Fibroblast of gingiva (primary cell): Measurements from ENCODE around the gene CHD6.

Source experiments
- DNase-seq: peaks from one replicate; pipeline ENCODE4 v3.0.0-alpha.2; 2011; ENCODE audit warnings: low read depth

Gene CHD6

DNA sequence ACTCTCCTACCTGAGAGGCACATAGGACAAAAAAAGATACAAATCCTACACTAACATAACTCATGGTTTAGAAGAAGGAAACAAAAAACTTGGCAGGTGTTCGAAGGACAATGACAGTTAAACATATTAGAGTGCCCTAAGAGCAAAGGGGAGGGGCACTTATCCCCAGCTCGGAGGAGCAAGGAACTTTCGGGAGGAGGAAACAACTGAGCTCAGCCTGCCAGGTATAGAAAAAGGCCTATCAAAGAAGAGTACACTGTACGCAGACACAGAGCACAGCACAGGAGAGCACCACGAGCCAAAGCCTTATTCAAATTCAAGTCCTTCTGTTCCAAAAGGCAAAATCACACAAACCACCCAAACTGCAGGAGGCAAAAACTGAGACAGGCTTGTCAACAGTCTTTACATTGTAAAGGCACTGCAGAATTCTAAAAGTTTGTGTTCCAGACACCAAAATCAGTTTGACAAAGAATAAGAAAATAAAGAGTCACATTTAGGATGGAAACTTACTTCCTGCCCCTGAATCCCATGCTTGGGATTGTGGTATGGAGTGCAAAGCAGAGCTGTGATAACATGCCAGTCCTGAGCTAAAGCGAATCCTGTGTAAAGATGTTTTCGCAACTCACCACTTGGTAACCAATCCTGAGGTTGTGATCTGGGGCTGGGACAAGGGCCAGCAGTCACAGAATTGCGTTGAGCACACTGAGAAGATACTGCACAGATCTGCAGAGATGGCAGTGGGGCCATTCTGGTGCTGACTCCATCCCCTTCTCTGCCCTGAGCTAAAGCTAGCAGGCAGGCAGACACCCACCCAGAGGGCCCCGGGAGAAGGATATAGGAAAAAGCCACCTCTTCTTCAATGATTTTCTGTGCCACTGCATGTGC lies 108.6 kb downstream of the CHD6 start:
- DNase-seq = peak; percentile 76

DNA sequence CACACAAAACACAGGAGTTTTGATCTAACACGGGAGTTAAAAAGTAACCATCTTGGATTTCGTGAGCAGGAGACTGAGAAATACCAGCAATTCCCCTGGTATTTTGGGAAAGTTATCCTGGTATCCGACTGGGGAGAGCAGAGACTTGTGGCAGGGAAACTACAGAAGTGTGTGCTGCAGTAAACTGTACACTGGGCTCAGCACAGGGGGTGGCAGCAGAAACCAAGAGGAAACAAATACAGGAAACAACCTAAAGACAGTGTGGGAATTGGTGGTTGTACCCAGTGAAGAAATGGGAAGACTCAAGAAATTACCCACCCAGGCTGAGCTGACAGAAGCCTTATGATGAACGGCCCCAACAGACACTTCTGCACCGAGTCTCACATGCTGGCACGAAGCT lies 109.8 kb downstream of the CHD6 start:
- no peak for DNase-seq

DNA sequence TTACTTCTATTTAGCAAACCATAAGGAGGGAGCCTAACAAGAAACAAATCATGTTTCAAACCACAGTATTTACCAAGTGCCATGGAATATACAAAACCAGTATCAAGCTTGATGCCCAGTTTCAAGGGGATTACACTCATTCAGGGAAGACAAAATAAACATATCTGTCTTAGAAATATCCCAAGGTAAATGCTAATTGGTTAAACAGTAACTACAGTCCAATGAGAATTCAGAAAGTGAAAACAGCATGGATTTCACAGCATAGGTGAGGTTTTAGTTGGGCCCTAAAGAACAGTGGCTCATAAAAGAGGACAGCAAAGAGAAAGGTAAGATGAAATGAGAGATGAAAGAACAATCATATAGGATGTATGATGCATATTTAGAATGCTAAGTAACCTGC lies 110.3 kb downstream of the CHD6 start:
- no peak for DNase-seq

DNA sequence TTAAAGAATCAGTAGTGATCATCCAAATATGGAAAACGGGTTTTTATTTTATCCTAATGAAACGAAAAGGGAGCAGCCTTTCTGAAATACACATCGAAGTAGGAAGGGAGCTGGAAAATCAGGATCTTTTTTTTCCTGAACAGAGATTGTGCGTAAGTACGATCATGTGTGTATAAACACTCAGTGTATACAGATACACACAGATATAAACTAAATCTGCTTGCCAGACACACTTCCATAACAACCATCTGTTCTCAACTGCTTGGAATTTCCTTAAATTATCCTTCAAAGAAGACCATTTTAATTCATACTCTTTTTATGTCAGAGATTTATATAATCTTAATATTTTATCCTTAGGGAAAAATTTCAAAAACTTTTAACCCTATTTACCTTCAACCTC lies 110.7 kb downstream of the CHD6 start:
- no peak for DNase-seq

DNA sequence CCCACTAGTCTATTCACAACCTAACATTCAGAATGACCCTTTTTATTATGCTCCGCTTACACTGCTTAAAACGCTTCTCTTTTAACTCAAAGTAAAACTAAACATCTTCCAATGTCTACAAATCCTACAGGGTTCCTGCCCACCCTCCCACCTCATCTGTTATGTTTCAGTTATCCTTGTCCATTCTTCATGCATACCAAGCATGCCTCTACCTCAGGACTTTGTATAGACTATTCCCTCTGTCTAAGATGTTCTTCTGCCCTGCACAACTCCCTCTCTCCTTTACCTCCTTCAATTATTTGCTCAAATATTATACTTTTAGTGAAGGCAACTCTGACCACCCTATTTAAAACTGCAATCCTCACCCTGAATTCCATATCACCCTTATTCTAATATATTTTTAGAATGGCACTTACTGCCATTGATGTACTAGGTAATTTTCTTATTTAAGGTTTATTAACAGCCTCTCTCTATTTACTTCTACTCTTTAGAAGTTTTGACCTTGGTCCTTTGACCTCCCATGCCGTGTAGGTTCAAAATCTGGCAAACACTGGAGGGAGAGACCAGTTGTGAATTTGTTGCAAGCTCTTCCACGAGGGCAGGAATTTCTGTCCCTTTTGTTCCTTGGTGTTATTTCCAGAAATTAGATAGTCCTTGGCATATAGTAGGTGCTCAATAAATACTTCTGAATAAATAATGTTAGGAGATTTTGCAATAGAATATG lies 111.8 kb downstream of the CHD6 start:
- DNase-seq = no peak

DNA sequence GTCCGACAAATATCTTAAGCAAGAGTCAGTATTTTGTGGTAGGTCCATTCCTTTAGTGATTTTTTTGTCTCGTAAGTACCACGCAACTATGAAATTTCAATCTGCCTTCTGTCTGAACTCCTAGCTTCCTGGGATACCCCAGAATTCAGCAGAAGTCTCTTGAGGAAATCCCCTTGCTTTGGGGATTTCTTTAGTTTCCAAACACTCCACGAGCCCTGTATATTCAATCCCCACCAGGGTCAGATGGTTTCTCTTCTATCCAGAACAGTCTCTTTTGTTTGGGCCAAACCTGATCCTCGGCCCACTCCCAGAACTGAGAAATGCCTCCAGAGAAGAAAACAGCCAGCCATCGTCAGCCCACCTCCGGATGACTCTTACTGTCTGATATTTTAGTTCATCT lies 113.0 kb downstream of the CHD6 start:
- DNase-seq = no peak

DNA sequence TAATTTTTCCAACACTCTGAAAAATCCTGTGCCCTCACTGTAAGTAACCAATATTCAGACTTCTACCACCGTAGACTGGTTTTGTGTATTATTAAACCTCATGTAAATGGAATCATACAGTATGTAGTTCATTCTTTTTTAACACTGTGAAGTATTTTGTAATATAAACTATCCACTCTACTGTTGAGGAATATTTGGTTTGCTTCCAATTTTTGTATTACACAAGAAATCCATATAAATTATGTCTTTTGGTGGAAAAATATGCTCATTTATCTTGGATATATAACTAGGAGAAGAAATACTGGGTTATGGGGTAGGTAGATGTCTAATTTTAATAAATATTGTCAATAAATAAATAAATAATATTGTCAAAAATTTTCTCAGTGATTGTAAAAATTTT lies 116.8 kb downstream of the CHD6 start:
- peak; percentile 5 for DNase-seq

DNA sequence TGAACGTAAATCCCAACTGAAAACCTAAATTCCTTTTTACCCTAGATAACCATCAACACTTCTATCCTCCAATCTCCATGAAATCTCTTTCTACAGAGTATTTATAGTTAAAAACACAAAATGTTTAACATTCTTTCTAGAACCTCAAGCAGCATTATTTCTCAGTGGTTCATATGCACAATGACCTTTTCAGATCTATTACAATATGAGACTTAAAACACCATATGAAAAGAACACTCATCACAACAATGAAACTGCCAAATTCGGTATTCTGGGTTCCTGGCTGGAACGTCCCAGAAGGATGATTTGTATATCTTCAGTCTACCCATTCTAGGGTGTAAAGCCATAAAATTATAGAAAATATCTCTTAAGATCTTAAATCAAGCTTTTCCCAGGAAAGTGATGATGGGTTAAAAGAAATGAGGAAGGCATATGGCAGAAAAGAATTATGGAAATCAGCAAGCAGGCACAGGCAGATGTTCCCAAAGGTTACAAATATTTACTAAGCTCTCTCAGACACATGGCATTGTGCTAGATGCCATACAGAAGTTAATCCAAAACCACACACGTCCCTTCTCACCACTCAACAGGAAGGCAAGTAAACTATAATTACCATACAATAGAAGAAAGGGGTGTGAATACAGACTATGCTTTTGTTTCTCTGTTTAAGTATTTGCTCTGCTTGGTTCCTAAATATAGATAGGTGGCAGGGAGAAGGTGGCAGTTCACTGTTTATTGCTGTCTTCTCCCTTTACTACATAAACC lies 118.0 kb downstream of the CHD6 start:
- DNase-seq = no peak

DNA sequence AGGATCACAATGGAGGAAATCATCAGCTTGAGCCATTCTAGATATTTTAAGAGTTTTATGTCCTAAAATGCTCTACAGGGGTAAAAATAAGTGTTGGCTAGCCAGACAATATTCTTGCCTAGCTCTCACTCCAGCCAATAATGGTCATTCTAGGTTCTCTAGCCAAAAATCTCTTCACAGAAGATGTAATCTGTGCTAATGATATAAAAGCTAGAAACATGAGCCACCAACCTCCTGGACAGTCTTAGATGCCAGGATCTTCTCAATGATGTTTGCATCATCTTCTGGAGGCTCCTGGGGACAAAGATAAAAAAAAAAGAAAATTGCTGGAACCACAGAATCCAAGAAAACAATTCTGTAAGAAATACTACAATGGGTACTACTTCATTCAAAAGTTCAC lies 119.1 kb downstream of the CHD6 start:
- DNase-seq = peak; percentile 67

DNA sequence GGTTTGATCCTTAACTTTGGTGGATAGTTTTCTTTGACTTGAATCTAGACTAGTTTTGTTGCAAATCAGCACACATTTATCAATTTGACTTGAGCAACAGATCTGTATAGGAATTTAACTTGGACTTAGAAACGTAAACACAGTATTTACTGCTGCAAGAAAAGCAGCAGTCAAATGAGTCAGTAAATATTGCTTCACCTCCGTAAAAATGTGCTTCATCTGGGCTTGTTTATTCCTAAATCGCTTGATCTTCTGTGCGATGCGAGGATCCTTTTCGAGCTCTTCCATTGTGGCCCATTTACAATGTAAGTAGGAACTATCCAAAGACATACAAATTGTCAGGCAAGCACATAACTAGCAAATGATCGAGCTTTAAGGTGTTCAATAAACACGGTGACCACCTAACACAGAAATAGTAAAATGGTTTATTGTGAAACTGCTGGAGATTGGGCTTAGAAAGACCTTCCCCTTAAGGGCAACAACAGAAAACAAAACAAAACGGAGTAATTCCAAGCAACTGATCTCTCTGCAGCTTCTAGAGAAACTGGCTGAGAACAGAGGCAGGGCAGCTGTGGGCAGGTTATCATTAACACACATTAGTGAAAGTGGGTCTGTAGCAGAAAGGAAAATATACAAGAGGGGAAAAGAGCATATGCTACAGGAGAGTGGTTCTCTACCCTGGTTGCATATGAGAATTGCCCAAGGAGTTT lies 120.8 kb downstream of the CHD6 start:
- DNase-seq = peak; percentile 70

DNA sequence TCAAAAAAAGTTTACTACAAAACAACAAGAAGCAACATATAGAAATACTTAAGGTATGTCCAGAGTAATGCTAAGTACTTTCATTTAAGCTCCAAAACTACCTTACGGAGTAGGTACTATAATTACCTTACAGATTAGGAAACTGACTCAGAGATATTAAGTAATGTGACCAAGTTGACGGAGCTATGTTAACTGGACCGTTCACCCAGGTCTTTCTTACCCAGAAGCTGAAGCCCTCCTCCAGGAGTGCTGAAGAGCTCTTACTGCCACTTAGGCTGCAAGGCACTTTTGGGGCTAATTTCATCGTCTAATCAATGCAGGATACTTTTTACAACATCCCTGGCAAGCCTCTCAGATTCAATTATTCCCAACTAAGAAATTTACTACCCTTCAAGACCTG lies 123.7 kb downstream of the CHD6 start:
- no peak for DNase-seq

DNA sequence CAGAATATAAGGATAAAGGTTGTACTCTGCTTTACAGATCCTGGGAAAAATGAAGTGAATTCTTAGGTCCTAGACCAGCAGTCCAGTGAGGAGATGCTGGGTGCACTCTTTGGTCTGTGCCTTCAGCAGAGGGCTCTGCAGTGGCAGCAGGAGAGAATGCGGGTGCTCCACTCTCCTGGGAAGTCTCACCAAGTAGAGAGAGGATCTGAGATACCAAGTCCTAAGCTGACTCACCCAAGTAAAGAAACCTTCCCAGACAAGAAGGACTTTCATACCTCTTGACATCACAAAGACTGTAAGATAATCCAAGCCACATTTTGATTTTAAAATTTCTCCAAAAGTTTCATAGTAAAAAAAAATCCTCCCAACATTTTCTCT lies 134.6 kb downstream of the CHD6 start:
- no peak for DNase-seq

DNA sequence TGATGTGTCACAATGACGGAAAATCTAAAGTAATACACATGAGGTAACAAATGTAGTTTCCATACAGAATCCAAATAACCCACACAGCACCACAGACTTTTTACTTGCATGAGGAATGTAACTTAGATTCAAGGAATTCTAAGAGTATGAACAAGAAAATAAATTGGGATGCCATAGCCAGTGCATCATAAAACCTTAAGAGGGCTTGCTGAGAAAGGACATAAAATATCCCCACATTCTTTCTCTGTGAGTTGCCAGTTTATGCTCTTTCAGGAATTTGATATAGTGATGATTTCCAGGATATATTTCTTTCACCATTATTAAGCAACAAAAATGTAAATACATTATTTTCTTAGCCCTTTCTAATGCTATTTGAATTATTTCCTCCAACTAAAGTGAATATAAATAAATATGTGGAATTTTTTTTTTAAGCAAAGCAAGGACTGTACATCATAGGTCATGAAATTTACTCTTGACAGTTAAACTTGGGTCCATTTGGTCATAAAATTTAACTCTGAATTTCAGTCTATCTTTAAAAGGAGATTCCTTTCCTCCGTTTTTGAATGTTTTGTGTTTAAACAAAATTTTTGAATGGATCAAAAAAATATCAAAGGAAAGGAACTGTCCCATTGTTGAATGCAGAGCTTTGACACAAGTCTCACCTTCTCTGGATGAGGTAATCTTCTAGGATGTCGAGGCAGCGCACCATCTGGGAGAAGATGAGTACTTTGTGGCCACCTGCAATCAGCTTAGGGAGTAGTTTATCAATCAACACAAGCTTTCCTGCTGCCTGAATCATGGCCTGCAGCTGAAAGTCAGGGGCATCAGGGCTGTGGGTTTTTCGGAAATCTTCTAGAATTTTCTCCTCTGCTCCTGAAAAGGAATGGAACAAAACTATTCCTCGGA lies 135.3 kb downstream of the CHD6 start:
- DNase-seq = peak; percentile 87

DNA sequence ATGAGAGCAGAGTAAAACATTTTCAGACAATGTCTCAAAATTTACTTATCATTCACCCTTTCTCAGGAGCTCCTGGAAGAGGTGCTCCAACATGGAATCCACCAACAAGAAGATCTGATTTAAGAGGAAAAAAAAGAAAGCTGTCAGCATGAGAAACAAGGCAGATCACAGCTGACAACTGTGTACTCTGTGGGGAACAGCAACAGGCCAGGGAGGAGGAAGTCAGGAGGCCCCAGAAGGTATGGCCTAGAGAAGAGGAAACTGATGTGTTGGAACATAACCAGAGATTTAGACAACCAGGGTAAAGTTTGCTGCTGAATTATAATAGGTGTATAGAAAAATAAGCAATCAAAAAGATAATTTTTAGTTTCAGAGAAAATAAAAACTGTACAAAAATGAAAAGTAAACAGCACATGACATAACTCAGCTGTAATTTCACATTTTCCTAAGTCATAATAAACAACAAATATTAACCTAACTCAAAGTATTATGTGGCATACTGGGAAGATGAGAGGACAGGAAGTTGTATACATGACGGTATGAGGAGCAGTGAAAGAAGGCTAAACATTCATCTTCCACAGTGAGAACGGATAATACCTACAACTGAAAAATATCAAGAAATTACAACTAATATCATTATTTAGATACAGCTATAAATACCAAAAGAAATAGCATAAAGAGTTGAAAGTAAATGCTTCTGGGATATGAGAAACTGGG lies 138.0 kb downstream of the CHD6 start:
- no peak for DNase-seq

DNA sequence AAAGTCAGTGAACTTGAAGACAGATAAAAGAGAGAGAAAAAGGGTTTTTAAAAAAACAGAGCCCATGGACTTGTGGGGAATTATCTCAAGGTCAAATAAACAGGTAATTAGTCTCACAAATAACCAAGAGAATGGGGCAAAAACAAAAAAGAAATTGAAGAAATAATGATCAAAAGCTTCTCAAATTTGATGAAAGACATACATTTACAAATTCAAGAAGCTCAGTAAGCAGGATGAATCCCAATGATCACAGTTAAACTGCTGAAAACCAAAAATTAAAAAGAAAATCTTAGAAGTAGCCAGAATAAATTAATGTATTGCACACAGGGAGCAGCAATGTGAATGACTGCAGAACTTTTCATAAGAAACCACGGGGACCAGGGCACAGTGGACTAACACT lies 139.1 kb downstream of the CHD6 start:
- no peak for DNase-seq

DNA sequence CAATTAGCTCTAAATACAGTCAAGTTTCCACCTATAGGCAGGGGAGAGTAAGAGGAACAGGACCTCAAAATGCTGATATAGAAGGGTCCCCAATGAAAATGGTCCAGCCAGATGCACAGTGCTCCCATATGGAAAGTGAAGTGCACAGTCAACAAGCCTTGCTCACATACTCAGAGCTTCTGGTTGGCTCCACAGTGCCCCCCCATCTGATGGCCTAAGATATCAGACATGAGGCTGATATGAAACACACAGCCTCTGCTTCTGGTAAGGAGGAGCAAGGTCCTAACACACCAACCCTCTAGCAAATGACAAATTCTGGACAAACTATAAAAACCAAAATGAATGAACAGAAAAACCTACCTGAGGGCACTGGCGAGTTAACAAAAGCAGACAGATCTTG lies 140.2 kb downstream of the CHD6 start:
- DNase-seq = no peak

DNA sequence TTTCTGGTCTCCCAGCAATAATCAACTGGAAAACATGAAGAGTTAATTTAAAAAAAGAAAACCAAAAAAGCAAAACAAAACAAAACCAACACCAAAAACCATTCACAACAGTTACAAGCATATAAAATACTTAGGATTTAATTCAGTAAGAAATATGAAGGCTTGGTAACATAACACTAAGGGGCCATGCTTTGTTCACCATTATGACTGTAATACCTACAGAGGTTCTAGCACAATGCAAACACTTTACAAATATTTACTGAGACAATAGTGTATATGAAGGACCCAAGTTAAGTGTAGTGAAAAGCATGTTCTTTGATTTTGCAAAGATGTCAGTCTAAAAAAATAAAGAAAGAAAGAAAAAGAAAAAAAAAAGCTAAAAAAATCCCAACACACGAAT lies 141.7 kb downstream of the CHD6 start:
- DNase-seq = no peak

DNA sequence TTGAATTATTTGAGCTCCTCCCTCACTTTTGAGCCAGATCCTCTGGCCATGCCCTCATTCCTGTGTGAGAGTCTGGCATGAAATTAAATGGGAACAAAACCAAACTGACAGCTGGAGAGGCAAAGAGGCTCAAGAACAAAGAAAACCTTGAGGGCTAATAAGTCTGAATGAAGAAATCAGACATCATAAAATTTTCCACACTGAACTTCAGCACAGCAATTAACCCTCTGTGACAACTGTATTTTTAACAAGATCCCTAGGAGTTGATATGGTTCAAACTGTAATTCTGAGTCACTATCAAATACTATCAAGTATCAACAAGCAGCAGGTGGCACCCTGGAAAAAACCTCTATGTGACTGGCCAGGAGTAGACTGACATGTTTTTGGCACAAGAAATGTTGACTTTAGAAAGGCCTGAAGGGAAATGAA lies 142.2 kb downstream of the CHD6 start:
- DNase-seq = peak; percentile 78

DNA sequence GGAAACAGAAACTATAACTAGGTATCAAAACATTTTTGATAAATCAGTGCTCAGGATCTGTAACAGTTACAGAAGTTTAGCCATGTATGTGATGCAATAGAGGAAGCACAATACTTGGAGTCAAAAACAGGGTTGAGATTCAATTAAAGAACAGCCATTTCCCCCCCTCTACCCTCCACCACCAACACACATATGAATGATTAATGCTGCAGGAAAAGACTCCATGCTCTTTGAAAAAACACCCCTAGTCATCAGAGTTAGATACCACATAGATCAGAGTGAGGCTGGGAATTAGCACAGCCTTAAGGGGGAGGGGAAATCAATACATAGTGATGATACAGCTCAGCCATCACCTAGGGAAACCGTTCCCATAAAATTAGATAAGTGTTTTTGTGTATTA lies 142.7 kb downstream of the CHD6 start:
- no peak for DNase-seq

DNA sequence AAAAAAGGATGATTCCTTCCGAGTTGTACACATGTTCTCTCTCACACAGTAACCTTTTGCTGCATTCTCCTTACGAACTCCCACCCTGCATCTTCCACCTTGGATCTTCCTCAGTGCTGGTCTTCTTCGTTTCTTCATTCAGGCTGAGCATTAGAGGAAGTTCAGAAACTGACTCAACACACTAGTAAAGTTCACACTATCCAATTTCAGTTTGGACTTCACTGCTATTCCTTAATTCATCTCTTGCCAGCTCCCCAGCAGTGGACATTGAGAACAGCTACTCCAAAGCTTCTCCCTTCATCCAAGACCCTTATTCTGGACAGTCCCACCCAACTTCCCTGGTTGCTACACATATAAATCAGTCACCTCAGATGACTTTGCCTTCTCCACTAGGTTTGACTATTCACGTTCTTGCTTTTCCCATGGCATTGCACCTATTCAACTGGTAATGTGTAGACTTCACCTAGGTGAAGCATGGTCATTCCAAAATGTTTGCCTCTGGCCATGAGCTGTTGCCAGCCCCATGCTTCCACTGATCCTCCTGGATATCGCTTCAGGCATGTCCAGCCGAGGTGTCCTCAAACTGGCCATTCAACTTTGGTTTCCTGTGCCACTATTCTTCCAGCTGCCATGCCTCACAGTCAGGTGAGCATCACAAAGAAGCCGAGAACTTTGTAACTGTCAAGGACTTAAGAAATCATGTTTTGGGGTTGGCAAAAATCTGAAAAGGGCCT lies 147.6 kb downstream of the CHD6 start:
- no peak for DNase-seq
